Left lobe of liver (tissue), 2 donors: Measurements from ENCODE around the gene MED20. TPM values are rescaled to one million over a fixed set of nuclear protein-coding genes. Genes with fewer than 3 reads are reported as not detected.

ENCODE experiments used
- ATAC-seq: fragments of 200-7000 bp; cut with Tn5 transposase; one replicate; pipeline ENCODE4 v1.9.1; 2020; ENCODE audit warnings: mild to moderate bottlenecking, moderate library complexity
- DNase-seq: peaks from one replicate; pipeline ENCODE4 v3.0.0-alpha.2; 2020; ENCODE audit warnings: low spot score
- total RNA-seq: library from RNA; stranded (reverse); gene quantifications from one replicate; pipeline ENCODE4 v1.2.1, GENCODE V29; 2021
- donor health status: DM: no; HTN: no; CAD: no; lungs with moderate emphysema.
- donor health status: DM: no; HTN: yes; CAD: no.

MED20 gene
- total RNA-seq, 1 donor from 2014 or later: 9.4 TPM

GRCh38 chr6:41941280-41942066 is 20.5 kb upstream of the MED20 start, which contains the start of gene CCND3:
Gene CCND3, minus strand, starts transcription at chr6:41941808. Its CDS starts 159 bp downstream, at chr6:41941649.
- DNase-seq: peak; percentile 92
- peak; percentile 97 for ATAC-seq

- DNase-seq (peak; percentile 65), ATAC-seq (peak; percentile 10)
Observed at GRCh38 chr6:41940759-41941279, 19.9 kb upstream of the MED20 start.

- DNase-seq (no peak), ATAC-seq (no peak)
Observed at GRCh38 chr6:41939848-41940758, 19.2 kb upstream of the MED20 start.

GRCh38 chr6:41939176-41939847 is 18.4 kb upstream of the MED20 start:
- DNase-seq (peak; percentile 56), ATAC-seq (no peak)

GRCh38 chr6:41938590-41939175 is 17.7 kb upstream of the MED20 start:
- no peak for ATAC-seq
- no peak for DNase-seq

GRCh38 chr6:41937861-41938574 is 17.1 kb upstream of the MED20 start:
- ATAC-seq (no peak), DNase-seq (no peak)

- no peak for ATAC-seq
- no peak for DNase-seq
Observed at GRCh38 chr6:41937472-41937860, 16.5 kb upstream of the MED20 start.

- peak; percentile 82 for DNase-seq
- peak; percentile 94 for ATAC-seq
Observed at GRCh38 chr6:41936073-41936837, 15.3 kb upstream of the MED20 start.

GRCh38 chr6:41935685-41936072 is 14.7 kb upstream of the MED20 start:
- no peak for DNase-seq
- ATAC-seq: no peak

- DNase-seq (no peak), ATAC-seq (no peak)
Observed at GRCh38 chr6:41935193-41935574, 14.2 kb upstream of the MED20 start.

- DNase-seq (no peak), ATAC-seq (no peak)
Observed at GRCh38 chr6:41934278-41935192, 13.6 kb upstream of the MED20 start.

- DNase-seq: no peak
Observed at GRCh38 chr6:41932378-41932777, 11.4 kb upstream of the MED20 start.

GRCh38 chr6:41931792-41932191 is 10.9 kb upstream of the MED20 start:
- no peak for ATAC-seq
- DNase-seq: no peak

More at GRCh38 chr6:41932378-41932777, 11.4 kb upstream of the MED20 start:
- ATAC-seq: no peak

- ATAC-seq: no peak
- DNase-seq: no peak
Observed at GRCh38 chr6:41929924-41930323, 9.0 kb upstream of the MED20 start.

- no peak for ATAC-seq
- no peak for DNase-seq
Observed at GRCh38 chr6:41927253-41927652, 6.3 kb upstream of the MED20 start.

GRCh38 chr6:41922154-41922553 is 1.2 kb upstream of the MED20 start:
- DNase-seq (no peak), ATAC-seq (no peak)

- no peak for DNase-seq
Observed at GRCh38 chr6:41921712-41921998, 716 bp upstream of the MED20 start.

GRCh38 chr6:41917528-41917927 is 3.4 kb downstream of the MED20 start:
- ATAC-seq (no peak), DNase-seq (no peak)

More at GRCh38 chr6:41921712-41921998, 716 bp upstream of the MED20 start:
- peak; percentile 38 for ATAC-seq
